22Rv1 (cell line): ENCODE data around the gene AGAP3.
A peak's percentile ranks its signal among the peaks of the same experiment; 100 is the strongest.

Experiments
- H3K27ac ChIP-seq: fragments of 450-650 bp; 2 replicates; pipeline ENCODE4 v1.5.1; 2017
- ZFX ChIP-seq: fragments of 450-650 bp; IDR thresholded peaks from 2 replicates; pipeline ENCODE4 v1.6.1; 2017; ENCODE audit warnings: antibody characterized with exemption, borderline replicate concordance
- TF ChIP-seq, protein P1 (sequence below): fragments of 450-650 bp; IDR thresholded peaks from 2 replicates; pipeline ENCODE4 v1.5.1; 2017; ENCODE audit warnings: mild to moderate bottlenecking

AGAP3 gene

DNA sequence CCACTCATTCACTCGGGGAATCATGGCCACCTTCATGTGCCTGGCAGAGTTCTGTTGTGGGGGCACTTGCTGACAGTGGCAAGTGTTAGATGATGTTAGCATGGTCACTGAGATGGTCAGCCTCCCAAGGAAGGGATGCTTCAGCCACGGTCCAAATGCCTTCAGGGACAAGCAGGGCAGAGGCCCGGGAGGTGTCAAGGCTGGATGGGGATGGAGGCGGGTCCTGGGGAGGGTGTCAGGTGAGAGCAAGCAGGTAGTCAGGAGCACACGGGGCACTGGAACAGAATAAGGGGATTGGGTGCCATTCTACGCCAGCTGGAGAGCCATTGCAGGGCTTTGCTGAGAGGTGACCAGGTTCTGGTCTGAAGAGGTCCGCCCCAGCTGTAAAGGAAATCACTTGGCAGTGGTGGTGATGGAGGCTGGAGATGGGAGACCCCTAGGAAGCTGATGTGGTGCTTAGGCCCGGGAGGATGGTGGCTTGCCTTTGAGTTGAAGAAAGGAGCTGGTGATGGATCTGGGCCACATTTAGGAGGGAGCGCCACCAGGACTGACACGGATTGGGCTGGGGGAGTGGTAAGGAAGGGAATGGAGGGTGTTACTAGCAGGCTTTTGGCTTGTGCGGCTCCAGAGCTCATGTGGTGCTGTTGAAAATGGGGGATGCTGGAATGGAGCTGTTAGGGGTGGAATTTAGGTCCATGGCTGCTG, 24.1 kb downstream of the AGAP3 start:
- TF ChIP-seq ZFX = no peak
- TF ChIP-seq, protein P1, sequence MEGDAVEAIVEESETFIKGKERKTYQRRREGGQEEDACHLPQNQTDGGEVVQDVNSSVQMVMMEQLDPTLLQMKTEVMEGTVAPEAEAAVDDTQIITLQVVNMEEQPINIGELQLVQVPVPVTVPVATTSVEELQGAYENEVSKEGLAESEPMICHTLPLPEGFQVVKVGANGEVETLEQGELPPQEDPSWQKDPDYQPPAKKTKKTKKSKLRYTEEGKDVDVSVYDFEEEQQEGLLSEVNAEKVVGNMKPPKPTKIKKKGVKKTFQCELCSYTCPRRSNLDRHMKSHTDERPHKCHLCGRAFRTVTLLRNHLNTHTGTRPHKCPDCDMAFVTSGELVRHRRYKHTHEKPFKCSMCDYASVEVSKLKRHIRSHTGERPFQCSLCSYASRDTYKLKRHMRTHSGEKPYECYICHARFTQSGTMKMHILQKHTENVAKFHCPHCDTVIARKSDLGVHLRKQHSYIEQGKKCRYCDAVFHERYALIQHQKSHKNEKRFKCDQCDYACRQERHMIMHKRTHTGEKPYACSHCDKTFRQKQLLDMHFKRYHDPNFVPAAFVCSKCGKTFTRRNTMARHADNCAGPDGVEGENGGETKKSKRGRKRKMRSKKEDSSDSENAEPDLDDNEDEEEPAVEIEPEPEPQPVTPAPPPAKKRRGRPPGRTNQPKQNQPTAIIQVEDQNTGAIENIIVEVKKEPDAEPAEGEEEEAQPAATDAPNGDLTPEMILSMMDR = no peak
- peak overlapping the region; percentile 20; the same call in 1 of the 2 replicates for H3K27ac ChIP-seq

DNA sequence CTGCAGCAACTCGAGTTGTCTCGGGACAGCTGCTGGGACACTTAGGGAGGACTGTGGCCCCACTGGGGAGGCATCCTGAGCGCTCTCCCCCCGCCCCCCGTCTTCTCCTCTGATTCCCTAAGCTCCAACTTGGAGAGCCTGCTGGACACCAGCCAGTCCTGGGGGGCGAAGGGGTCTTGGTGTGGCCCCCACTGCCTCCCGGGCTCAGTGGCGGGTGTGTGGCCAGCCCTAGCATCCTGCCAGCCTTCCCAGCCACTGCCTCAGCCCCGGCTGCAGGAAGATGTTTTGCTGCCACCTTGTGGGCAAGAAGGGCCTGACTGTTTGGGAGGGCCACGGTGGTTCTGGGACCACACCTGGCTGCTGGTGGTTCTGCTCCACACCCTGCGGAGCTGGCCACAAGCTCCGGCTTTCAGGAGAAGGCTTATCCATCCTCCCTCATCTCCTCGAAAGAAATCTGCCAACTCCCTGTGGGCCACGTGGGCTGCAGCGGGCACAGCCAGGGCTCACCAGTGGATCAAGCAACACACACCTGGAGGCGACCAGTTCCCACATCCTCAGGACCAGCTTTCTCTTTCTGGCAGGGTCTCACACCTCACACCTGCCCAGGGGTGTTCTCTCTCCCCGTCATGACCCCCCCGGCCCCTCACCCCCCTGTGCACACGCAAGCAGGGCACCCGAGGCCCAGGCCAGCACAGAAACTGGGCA, 24.8 kb downstream of the AGAP3 start:
- TF ChIP-seq, protein P1 = peak; percentile 98
- TF ChIP-seq ZFX = no peak
- 0 out of 2 replicates have a peak overlapping the region, but pooled peaks have one; percentile 20 for H3K27ac ChIP-seq

DNA sequence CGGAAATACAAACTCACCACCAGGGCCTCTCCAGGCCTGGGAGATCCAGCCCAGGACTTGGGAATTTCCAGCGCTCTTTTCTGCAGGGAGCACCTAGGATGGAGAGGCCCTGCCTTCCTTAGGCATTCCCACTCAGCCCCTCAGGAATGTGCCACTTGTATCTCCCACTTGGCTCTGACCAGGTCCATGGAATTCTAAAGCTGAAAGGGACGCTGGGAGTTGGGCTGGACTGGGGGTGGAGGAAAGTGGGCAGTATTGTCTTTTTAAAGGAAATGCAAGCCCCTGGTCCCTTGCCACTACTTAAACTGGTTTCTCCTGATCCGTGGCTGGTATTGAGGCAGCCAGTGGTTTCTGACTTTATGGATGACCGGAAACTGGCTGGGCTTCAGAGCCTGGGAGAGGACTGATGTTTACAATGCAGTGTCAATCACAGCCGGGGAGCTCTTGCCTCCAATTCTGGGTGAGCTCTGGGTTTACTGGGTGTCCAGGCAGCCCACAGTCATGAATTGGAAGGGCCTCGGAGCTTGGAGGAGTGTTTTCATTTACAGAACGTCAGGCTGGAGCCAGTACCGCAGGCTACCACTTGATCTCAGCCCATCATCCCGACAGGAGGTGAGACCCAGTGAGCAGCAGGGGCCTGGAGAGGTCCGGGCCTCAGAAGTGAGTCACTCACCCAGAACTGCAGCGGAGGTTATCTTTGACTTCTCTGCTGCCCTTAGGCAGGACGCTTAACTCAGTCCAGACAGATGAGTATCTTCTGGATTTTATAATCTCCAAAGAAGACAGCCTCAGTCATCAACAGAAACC, 27.3 kb downstream of the AGAP3 start:
- no peak overlapping the region for H3K27ac ChIP-seq
- TF ChIP-seq, protein P1 = no peak
- TF ChIP-seq ZFX = no peak

DNA sequence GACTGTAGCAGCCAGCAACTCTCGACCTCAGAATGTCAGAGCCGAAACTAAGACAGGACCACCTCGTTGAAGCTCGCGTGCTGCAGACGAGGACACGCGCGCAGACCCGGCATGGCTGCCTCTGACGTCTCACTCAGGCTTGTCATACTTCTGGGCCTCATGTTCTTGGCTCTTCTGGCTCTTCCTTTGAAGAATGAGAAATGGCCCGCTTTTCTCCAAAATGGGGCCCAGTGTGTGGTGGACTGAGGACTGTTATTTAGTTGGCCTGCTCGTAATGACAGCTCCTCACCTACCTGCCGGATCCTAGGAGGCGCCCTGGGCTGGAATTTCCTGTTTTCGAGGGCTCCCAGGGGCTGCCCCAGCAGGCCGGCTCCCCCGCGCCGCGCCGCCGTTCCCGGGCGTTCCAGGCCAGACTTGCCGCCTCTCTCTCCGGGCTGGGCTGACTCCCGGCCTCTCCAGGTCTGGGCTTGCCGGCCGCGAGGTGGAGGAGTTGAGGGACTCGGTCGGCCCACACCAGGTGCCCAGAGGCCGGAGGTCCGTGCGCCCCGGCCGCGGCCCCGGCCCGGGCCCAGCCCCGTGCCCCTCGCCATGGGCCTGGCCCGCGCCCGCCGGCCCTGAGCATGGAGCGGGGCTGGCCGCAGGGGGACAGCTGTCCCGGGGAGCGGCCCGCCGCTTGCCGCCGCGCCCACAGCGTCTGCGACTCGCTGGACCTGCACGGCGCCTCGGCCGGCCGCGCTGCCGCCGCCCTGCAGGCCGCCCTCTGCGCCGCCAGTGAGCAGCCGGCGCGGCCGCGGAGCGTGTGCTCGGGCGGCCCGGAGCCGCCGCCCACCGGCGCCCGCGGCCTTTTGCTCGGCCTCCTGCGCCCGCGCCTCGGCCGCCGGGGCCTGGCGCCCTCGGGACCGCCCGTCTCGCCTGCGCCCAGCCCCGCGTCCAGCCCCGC, 28.1 kb downstream of the AGAP3 start:
- no peak overlapping the region for H3K27ac ChIP-seq

DNA sequence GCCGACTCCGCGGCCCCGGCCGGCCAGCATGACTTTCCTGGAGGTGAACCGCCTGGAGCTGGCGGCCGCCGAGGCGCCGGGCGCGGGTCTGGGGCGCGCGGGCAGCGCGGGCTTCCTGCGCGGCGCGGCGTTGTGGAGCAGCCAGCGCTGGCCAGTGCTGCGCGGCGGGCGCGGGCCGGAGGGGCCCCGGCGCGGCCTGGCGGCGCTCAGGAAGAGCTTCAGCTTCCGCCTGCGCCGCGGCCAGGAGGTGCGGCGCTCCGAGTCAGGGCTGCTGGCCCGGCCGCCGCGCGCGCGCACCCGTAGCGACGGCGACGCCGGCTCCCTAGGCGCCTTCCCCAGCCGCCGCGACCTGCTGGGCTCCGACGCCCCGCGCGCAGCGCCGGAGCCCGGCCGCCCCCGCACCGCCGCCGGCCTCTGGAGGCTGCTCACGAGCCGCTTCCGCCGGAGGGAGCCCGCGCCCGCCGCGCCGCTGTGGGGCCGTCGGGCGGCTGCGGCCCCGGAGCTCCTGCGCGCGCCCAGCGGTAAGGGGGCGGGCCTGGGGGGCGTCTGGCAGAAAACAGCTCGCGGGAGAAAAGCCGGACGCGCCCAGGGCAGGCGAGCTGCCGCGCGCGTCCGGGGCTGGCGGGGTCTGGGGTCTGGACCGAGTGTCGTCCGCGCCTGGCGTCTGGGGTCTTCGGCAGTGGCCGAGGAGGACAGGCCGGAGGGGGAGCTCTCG, 29.0 kb downstream of the AGAP3 start:
- no peak overlapping the region for H3K27ac ChIP-seq
- no peak for TF ChIP-seq ZFX
- TF ChIP-seq, protein P1 = no peak

More for the DNA sequence above, 28.1 kb downstream of the AGAP3 start:
- TF ChIP-seq, protein P1 = no peak
- no peak for TF ChIP-seq ZFX

DNA sequence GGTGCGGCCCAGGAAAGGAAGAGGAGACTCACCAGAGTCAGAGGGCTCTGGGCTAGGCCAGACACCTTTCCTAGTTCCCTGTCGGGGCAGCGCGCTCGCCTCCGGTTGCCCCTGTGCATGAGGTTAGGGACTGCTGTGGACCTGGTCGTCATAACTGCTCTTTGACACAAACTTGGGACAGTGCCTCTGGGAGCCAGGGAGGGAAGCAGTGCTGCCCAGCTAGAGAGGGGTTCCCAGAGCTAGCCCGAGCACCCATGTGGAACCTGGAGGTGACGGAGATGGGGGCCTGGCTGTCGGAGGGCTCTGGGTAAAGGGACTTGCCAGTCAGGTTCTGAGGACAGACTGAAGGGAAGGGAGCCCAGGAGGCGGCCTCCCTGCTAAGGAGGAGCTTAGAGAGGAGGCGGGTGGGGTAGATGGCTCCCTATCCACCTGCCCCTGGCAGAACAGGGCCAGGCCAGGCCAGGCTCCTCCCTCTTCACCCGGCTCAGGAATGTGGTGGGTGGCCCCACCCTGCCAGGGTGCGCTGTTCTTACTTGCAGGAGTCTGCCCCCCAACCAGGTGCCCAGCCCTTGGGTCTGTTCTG, 29.7 kb downstream of the AGAP3 start:
- no peak overlapping the region for H3K27ac ChIP-seq
- no peak for TF ChIP-seq ZFX
- TF ChIP-seq, protein P1 = no peak
